ENCODE results near the gene CAPN8.

CAPN8 gene

DNA sequence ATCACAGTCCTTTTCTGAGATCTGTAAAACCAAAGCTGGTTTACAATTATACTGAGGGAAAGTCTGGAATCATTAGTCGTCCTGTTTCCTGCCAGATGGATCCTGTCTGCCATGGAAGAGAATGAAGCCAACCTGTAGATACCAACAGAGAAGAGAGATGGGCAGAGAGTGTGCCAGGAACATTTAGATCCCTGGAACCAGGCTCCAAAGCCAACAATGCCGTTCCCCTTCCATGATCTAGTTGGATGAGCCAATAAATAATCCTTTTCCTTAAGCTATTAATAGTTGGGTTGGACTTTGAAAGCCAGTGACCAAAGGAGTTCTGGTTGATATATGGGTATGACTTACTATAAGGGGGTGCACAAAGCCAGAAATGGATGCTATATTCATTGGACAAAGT is 15.0 kb downstream of the CAPN8 start:
- H3K4me1 ChIP-seq (ENCODE audit: low read depth, poor library complexity, severe bottlenecking), result no peaks in the 10 kb centered on the region
- H3K79me2 ChIP-seq (ENCODE audit: insufficient read depth, low read depth), result no peaks in the 10 kb centered on the region
- H2AFZ ChIP-seq (ENCODE audit: low read depth), result no peak overlapping the region
- H3K4me2 ChIP-seq, result no peak overlapping the region
- no peak for TF ChIP-seq CTCF (conservative IDR thresholded peaks at IDR 0.05; ENCODE audit: low read depth, low read length)
- no peaks in the 10 kb centered on the region for H4K20me1 ChIP-seq (ENCODE audit: insufficient read depth)
- no peak overlapping the region for H3K9ac ChIP-seq
- H3K27me3 ChIP-seq (ENCODE audit: insufficient read depth, low read depth), result no peaks in the 10 kb centered on the region
- H3K27ac ChIP-seq, result no peak overlapping the region
- no peak overlapping the region for H3K4me3 ChIP-seq (IDR thresholded peaks at IDR 0.05; ENCODE audit: insufficient read depth, low read depth, low read length)
- H3K36me3 ChIP-seq (ENCODE audit: insufficient read depth), result no peaks in the 10 kb centered on the region

DNA sequence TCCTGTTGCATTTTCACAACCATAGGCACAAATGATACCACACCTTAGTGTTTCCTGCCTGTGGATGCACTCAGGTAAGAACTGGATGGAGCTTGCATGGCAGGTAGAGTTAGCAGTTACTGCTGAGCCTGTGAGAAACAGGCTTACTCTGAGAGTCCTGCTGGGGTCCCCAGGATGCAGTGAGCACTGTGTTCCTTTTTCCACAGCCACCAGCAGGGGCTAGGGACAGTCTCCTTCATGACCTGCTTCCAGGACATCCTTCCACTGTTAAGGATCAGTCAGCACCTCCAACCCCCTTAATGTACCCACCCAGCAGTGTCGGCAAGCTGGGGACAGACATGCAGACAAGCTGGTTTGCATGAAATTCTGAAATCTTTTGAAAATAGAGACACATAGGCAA is 16.3 kb downstream of the CAPN8 start:
- Histone ChIP-seq H3K79me2 (ENCODE audit: insufficient read depth, low read depth) (no peaks in the 10 kb centered on the region), H3K4me3 (IDR thresholded peaks at IDR 0.05; ENCODE audit: insufficient read depth, low read depth, low read length) (no peak overlapping the region), H3K4me1 (ENCODE audit: low read depth, poor library complexity, severe bottlenecking) (no peaks in the 10 kb centered on the region), H3K36me3 (ENCODE audit: insufficient read depth) (no peaks in the 10 kb centered on the region), H2AFZ (ENCODE audit: low read depth) (no peak overlapping the region), H4K20me1 (ENCODE audit: insufficient read depth) (no peaks in the 10 kb centered on the region), H3K27me3 (ENCODE audit: insufficient read depth, low read depth) (no peaks in the 10 kb centered on the region), H3K9ac (no peak overlapping the region), H3K27ac (no peak overlapping the region), H3K4me2 (no peak overlapping the region)
- no peak for TF ChIP-seq CTCF (conservative IDR thresholded peaks at IDR 0.05; ENCODE audit: low read depth, low read length)

DNA sequence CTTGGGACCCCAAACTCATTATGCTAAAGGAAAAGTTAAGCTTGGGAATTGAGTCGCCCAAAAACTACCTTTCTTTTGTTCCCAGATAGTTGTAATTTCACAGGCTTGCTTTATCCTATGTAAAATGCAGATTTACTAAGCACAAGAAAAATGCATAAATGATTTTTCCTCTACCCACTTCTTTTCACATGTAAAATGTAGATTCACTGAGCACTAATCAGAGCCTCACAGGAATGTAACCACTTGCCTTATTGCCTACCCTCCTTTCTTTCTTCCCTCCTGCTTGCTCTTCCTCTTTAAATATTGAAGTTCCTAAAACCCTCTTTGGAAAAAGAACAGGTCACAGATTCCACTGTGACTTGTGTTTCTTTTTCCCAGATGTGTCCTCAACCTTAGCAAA is 18.3 kb downstream of the CAPN8 start:
- Histone ChIP-seq H4K20me1 (ENCODE audit: insufficient read depth) (no peaks in the 10 kb centered on the region), H3K79me2 (ENCODE audit: insufficient read depth, low read depth) (no peaks in the 10 kb centered on the region), H3K4me1 (ENCODE audit: low read depth, poor library complexity, severe bottlenecking) (no peaks in the 10 kb centered on the region), H3K9ac (no peak overlapping the region), H2AFZ (ENCODE audit: low read depth) (no peak overlapping the region), H3K36me3 (ENCODE audit: insufficient read depth) (no peaks in the 10 kb centered on the region), H3K27ac (no peak overlapping the region), H3K4me3 (IDR thresholded peaks at IDR 0.05; ENCODE audit: insufficient read depth, low read depth, low read length) (no peak overlapping the region), H3K27me3 (ENCODE audit: insufficient read depth, low read depth) (no peaks in the 10 kb centered on the region), H3K4me2 (no peak overlapping the region)
- no peak for TF ChIP-seq CTCF (conservative IDR thresholded peaks at IDR 0.05; ENCODE audit: low read depth, low read length)

- Histone ChIP-seq H3K4me2 (no peak overlapping the region), H3K27ac (no peak overlapping the region), H3K79me2 (ENCODE audit: insufficient read depth, low read depth) (no peaks in the 10 kb centered on the region), H3K9ac (no peak overlapping the region), H3K27me3 (ENCODE audit: insufficient read depth, low read depth) (no peaks in the 10 kb centered on the region; the same call in 1 of the 2 replicates), H3K36me3 (ENCODE audit: insufficient read depth) (no peaks in the 10 kb centered on the region), H2AFZ (ENCODE audit: low read depth) (no peak overlapping the region), H3K4me1 (ENCODE audit: low read depth, poor library complexity, severe bottlenecking) (no peaks in the 10 kb centered on the region), H4K20me1 (ENCODE audit: insufficient read depth) (no peaks in the 10 kb centered on the region), H3K4me3 (IDR thresholded peaks at IDR 0.05; ENCODE audit: insufficient read depth, low read depth, low read length) (no peak overlapping the region)
- TF ChIP-seq CTCF (conservative IDR thresholded peaks at IDR 0.05; ENCODE audit: low read depth, low read length), result no peak
Measured at GRCh38 chr1:223645903-223646302, 19.6 kb downstream of the CAPN8 start.
